HepG2 (cell line): Measurements from ENCODE around the gene FUT1. TPM values are rescaled to one million over a fixed set of nuclear protein-coding genes. Genes with fewer than 3 reads are reported as not detected.

Experiments
- ARID2 ChIP-seq: sonication (generic); formaldehyde crosslinking; IDR thresholded peaks from 2 replicates; pipeline ENCODE4 v1.8.1; 2022; ENCODE audit warnings: mild to moderate bottlenecking, missing genetic modification reagents, borderline replicate concordance
- ATRX ChIP-seq: sonication (generic); formaldehyde crosslinking; IDR thresholded peaks from 2 replicates; pipeline ENCODE4 v1.4.0; 2020; ENCODE audit warnings: missing genetic modification reagents, borderline replicate concordance
- DR1 ChIP-seq: sonication (generic); formaldehyde crosslinking; IDR thresholded peaks from 2 replicates; pipeline ENCODE4 v1.8.0; 2021; ENCODE audit warnings: mild to moderate bottlenecking, missing genetic modification reagents, inconsistent platforms
- ISL2 ChIP-seq: sonication (generic); formaldehyde crosslinking; IDR thresholded peaks from 2 replicates; pipeline ENCODE4 v1.5.0; 2020; ENCODE audit warnings: missing genetic modification reagents
- SNAI1 ChIP-seq: sonication (generic); formaldehyde crosslinking; IDR thresholded peaks from 2 replicates; pipeline ENCODE4 v1.5.0; 2020; ENCODE audit warnings: mild to moderate bottlenecking, missing genetic modification reagents, borderline replicate concordance
- SNRNP70 ChIP-seq: fragments of 200-400 bp; formaldehyde crosslinking; IDR thresholded peaks from 2 replicates; pipeline ENCODE4 v1.6.1; 2017; ENCODE audit warnings: mild to moderate bottlenecking, low read depth, low read length, moderate library complexity
- THYN1 ChIP-seq: sonication (generic); formaldehyde crosslinking; IDR thresholded peaks from 2 replicates; pipeline ENCODE4 v1.8.1; 2023; ENCODE audit warnings: low read depth, mild to moderate bottlenecking, moderate library complexity, missing genetic modification reagents, borderline replicate concordance
- ZKSCAN5 ChIP-seq: sonication (generic); formaldehyde crosslinking; IDR thresholded peaks from 2 replicates; pipeline ENCODE4 v1.5.1; 2020; ENCODE audit warnings: mild to moderate bottlenecking, missing genetic modification reagents
- ZMYM4 ChIP-seq: sonication (generic); formaldehyde crosslinking; IDR thresholded peaks from 2 replicates; pipeline ENCODE4 v1.8.1; 2023; ENCODE audit warnings: mild to moderate bottlenecking, missing genetic modification reagents
- ZNF101 ChIP-seq: sonication (generic); formaldehyde crosslinking; IDR thresholded peaks from 2 replicates; pipeline ENCODE4 v1.4.0; 2020; ENCODE audit warnings: mild to moderate bottlenecking, low read depth, missing genetic modification reagents, borderline replicate concordance
- ZNF24 ChIP-seq: fragments of 450-650 bp; IDR thresholded peaks from 2 replicates; pipeline ENCODE4 v1.6.1; 2017; ENCODE audit warnings: antibody characterized with exemption, mild to moderate bottlenecking
- ZNF713 ChIP-seq: sonication (generic); formaldehyde crosslinking; IDR thresholded peaks from 2 replicates; pipeline ENCODE4 v1.4.0; 2020; ENCODE audit warnings: mild to moderate bottlenecking, missing genetic modification reagents
- ZNF747 ChIP-seq: sonication (generic); formaldehyde crosslinking; IDR thresholded peaks from 2 replicates; pipeline ENCODE4 v1.8.1; 2023; ENCODE audit warnings: missing genetic modification reagents, mild to moderate bottlenecking, borderline replicate concordance
- polyA plus RNA-seq, 8 experiments: library from polyadenylated mRNA; depleted of rRNA in 3 of 8; stranded (reverse) in 7 of 8; unstranded in 1 of 8; fragments of >200 nt; fragmentation: Illumina TruSeq in 4 of 8; extraction: Trizol in 4 of 8; gene quantifications; 2 replicates each; pipeline versions ENCODE4 v1.2.1 to v1.2.3, GENCODE V29; 2011 to 2016; ENCODE audit warnings: low read depth in 4 of 8, missing spikeins in 1 of 8, mixed read lengths in 1 of 8; ENCODE audit not compliant: insufficient read depth in 1 of 8
- total RNA-seq, 5 experiments: library from RNA; depleted of rRNA; stranded (reverse); fragments of >200 nt; fragmentation: Illumina TruSeq; extraction: Trizol; gene quantifications; 2 replicates each; pipeline ENCODE4 v1.2.3, GENCODE V29; 2016; ENCODE audit warnings: low read depth in 1 of 5
- TF ChIP-seq, protein P1 (sequence below): sonication (generic); formaldehyde crosslinking; IDR thresholded peaks from 2 replicates; pipeline ENCODE4 v1.4.0; 2020; ENCODE audit warnings: mild to moderate bottlenecking, missing genetic modification reagents, borderline replicate concordance
- TF ChIP-seq, protein P2 (sequence below): sonication (generic); IDR thresholded peaks from 2 replicates; pipeline ENCODE4 v1.6.1; 2016; ENCODE audit warnings: low read depth, borderline replicate concordance
- TF ChIP-seq, protein P3 (sequence below): sonication (generic); formaldehyde crosslinking; IDR thresholded peaks from 2 replicates; pipeline ENCODE4 v1.4.0; 2020; ENCODE audit warnings: missing genetic modification reagents, borderline replicate concordance
- TF ChIP-seq, protein P4 (sequence below): sonication (generic); formaldehyde crosslinking; IDR thresholded peaks from 2 replicates; pipeline ENCODE4 v1.5.0; 2020; ENCODE audit warnings: missing genetic modification reagents
- TF ChIP-seq, protein P5 (sequence below): sonication (generic); formaldehyde crosslinking; IDR thresholded peaks from 2 replicates; pipeline ENCODE4 v1.4.0; 2020; ENCODE audit warnings: missing genetic modification reagents

FUT1 gene
- total and polyA plus RNA-seq, 2 of the 13 experiments (the other 11 are each of a cell fraction or from before 2014, with no cell fraction given), result 0.07 to 1.1 TPM

DNA sequence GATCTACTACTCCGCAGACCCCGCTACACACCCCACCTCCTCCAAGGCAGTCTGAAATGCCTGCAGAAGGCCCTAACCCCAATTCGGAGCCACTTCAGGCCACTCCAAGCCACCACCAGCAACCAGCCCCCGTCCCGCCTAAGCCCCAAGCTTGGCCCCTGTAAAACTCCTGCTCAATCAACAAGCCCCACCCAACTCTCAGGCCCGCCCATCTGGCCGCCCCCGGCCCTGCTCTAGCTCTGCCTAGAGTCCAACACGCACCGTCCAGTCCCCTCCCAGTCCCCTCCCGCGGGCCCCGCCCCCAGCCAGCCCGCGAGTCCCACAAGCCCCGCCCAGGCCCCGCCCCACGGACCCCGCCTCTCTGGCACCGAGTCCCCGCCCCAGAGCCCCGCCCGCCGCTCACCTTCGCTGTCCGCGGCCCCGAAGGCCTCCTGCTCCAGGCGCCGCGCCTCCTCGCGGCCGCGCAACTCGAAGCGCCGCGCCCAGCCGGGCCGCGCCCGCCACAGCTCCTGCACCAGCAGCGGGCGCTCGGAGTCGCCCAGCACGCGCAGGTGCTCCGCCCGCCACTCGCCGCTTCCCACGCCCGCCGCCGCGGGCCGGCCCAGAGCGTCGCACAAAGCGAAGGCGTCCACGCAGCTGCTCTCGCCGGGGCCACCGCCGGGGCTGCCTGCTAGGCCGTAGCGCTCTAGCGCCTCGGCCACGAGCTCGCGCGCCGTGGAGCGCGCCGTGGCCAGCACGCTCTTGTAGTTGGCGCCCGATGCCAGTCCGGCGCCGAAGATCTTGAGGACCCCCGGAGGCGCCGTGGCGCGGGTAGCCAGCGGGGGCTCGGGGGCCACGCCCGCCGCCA lies 13.7 kb downstream of the FUT1 start (continued):
- TF ChIP-seq, protein P1, sequence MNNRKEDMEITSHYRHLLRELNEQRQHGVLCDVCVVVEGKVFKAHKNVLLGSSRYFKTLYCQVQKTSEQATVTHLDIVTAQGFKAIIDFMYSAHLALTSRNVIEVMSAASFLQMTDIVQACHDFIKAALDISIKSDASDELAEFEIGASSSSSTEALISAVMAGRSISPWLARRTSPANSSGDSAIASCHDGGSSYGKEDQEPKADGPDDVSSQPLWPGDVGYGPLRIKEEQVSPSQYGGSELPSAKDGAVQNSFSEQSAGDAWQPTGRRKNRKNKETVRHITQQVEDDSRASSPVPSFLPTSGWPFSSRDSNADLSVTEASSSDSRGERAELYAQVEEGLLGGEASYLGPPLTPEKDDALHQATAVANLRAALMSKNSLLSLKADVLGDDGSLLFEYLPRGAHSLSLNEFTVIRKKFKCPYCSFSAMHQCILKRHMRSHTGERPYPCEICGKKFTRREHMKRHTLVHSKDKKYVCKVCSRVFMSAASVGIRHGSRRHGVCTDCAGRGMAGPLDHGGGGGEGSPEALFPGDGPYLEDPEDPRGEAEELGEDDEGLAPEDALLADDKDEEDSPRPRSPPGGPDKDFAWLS, result no peak
- TF ChIP-seq, protein P2, sequence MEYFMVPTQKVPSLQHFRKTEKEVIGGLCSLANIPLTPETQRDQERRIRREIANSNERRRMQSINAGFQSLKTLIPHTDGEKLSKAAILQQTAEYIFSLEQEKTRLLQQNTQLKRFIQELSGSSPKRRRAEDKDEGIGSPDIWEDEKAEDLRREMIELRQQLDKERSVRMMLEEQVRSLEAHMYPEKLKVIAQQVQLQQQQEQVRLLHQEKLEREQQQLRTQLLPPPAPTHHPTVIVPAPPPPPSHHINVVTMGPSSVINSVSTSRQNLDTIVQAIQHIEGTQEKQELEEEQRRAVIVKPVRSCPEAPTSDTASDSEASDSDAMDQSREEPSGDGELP, result no peak
- TF ChIP-seq ARID2 (CRISPR knock-in tag) (no peak), ISL2 (peak; percentile 22; the same call in 1 of the 2 replicates), THYN1 (CRISPR knock-in tag) (no peak), ZNF713 (CRISPR knock-in tag) (no peak), ATRX (CRISPR knock-in tag) (no peak), ZNF747 (CRISPR knock-in tag) (no peak), SNAI1 (no peak), ZNF24 (no peak), ZMYM4 (CRISPR knock-in tag) (peak; percentile 38; the same call in 1 of the 2 replicates), SNRNP70 (no peak), ZNF101 (CRISPR knock-in tag) (0 out of 2 replicates have a peak, but pooled peaks have one; percentile 52), DR1 (peak; percentile 55; the same call in 1 of the 2 replicates), ZKSCAN5 (CRISPR knock-in tag) (no peak)
- TF ChIP-seq, protein P3, sequence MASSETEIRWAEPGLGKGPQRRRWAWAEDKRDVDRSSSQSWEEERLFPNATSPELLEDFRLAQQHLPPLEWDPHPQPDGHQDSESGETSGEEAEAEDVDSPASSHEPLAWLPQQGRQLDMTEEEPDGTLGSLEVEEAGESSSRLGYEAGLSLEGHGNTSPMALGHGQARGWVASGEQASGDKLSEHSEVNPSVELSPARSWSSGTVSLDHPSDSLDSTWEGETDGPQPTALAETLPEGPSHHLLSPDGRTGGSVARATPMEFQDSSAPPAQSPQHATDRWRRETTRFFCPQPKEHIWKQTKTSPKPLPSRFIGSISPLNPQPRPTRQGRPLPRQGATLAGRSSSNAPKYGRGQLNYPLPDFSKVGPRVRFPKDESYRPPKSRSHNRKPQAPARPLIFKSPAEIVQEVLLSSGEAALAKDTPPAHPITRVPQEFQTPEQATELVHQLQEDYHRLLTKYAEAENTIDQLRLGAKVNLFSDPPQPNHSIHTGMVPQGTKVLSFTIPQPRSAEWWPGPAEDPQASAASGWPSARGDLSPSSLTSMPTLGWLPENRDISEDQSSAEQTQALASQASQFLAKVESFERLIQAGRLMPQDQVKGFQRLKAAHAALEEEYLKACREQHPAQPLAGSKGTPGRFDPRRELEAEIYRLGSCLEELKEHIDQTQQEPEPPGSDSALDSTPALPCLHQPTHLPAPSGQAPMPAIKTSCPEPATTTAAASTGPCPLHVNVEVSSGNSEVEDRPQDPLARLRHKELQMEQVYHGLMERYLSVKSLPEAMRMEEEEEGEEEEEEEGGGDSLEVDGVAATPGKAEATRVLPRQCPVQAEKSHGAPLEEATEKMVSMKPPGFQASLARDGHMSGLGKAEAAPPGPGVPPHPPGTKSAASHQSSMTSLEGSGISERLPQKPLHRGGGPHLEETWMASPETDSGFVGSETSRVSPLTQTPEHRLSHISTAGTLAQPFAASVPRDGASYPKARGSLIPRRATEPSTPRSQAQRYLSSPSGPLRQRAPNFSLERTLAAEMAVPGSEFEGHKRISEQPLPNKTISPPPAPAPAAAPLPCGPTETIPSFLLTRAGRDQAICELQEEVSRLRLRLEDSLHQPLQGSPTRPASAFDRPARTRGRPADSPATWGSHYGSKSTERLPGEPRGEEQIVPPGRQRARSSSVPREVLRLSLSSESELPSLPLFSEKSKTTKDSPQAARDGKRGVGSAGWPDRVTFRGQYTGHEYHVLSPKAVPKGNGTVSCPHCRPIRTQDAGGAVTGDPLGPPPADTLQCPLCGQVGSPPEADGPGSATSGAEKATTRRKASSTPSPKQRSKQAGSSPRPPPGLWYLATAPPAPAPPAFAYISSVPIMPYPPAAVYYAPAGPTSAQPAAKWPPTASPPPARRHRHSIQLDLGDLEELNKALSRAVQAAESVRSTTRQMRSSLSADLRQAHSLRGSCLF, result no peak
- TF ChIP-seq, protein P4, sequence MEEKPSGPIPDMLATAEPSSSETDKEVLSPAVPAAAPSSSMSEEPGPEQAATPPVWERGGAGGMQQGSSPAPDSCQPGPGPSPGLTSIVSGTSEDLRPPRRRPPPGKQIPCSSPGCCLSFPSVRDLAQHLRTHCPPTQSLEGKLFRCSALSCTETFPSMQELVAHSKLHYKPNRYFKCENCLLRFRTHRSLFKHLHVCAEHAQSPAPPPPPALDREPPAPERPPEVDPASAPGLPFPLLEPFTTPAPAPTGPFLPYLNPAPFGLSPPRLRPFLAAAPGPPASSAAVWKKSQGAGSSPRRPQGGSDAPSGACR (CRISPR knock-in tag), result no peak
- TF ChIP-seq, protein P5, sequence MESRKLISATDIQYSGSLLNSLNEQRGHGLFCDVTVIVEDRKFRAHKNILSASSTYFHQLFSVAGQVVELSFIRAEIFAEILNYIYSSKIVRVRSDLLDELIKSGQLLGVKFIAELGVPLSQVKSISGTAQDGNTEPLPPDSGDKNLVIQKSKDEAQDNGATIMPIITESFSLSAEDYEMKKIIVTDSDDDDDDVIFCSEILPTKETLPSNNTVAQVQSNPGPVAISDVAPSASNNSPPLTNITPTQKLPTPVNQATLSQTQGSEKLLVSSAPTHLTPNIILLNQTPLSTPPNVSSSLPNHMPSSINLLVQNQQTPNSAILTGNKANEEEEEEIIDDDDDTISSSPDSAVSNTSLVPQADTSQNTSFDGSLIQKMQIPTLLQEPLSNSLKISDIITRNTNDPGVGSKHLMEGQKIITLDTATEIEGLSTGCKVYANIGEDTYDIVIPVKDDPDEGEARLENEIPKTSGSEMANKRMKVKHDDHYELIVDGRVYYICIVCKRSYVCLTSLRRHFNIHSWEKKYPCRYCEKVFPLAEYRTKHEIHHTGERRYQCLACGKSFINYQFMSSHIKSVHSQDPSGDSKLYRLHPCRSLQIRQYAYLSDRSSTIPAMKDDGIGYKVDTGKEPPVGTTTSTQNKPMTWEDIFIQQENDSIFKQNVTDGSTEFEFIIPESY (CRISPR knock-in tag), result no peak
